HEK293T (cell line): ENCODE results near the gene TGM5.

Source experiments
- FOXA1 ChIP-seq: fragments of 450-650 bp; IDR thresholded peaks from 2 replicates; pipeline ENCODE4 v1.6.1; 2016; ENCODE audit warnings: mild to moderate bottlenecking
- TARDBP ChIP-seq: fragments of 450-650 bp; IDR thresholded peaks from 2 replicates; pipeline ENCODE4 v1.6.1; 2016

DNA sequence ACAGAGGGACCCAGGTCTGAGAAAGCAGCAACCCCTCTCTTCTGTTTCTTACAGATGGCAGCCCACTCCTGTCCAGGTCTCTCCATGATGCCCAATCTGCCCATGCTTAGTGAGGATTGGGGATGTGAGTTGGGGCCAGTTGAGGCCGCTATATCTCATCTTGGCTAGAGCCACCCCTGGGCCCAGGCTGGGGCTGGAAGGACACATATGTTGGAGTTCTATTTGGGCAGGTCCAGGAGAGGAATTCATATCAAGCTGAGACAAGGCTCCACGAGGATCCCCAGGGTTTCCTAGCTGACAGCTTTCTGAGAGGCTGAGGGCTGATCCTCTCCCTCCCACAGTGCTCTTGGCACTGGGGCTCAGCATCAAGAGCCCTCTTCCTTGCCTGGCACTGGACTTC, 11.4 kb downstream of the TGM5 start:
- TF ChIP-seq TARDBP (no peak), FOXA1 (no peak)
